ENCODE measurements around the gene EBLN1. TPM values are rescaled to one million over a fixed set of nuclear protein-coding genes. Genes with fewer than 3 reads are reported as not detected.

The EBLN1 gene
- total RNA-seq, 1 experiment from 2014 or later = not detected

GRCh38 chr10:22174442-22174841, 43.4 kb downstream of the EBLN1 start:
- Histone ChIP-seq H3K27ac (ENCODE audit: low read length) (no peak overlapping the region), H3K36me3 (ENCODE audit: insufficient read depth, low read length) (no peaks in the 10 kb centered on the region), H3K9me2 (replicated peaks; ENCODE audit: insufficient read depth, low read length) (no peaks in the 10 kb centered on the region), H3K4me3 (ENCODE audit: low read length) (no peak overlapping the region), H3K4me2 (ENCODE audit: low read depth, low read length, poor library complexity, severe bottlenecking) (no peak overlapping the region), H3K9me3 (ENCODE audit: low read length) (peaks cover 4% of the 10 kb centered on the region; the same call in 1 of the 2 replicates), H3K4me1 (ENCODE audit: low read length) (no peaks in the 10 kb centered on the region), H2AFZ (ENCODE audit: low read length) (no peak overlapping the region), H3K9ac (ENCODE audit: low read length) (no peak overlapping the region), H3K79me2 (ENCODE audit: low read length) (no peaks in the 10 kb centered on the region), H3K27me3 (ENCODE audit: low read length) (no peaks in the 10 kb centered on the region), H4K20me1 (ENCODE audit: insufficient read depth, low read depth, low read length) (no peaks in the 10 kb centered on the region)
- DNase-seq = no peak

DNA sequence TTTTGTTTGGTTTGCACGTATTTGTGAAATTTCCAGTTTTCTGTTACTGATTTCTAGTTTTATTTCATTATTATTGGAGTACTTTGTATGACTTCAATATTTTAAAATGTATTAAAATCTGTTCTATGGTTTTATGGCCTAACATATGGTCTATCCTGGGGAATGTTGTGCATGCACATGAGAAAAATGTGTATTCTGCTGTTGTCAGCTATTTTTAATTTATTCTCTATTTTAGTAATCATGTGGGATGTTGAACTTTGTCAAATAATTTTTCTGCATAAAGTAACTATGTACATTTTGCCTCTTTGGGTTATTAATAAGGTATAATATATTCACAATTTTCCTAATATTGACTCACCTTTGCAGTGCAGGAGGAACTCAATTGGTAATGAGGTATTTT, 46.7 kb downstream of the EBLN1 start:
- H3K9ac ChIP-seq (ENCODE audit: low read length) = no peak overlapping the region
- no peaks in the 10 kb centered on the region for H3K79me2 ChIP-seq (ENCODE audit: low read length)
- H3K9me3 ChIP-seq (ENCODE audit: low read length) = peaks cover 4% of the 10 kb centered on the region; the same call in 1 of the 2 replicates
- H3K4me1 ChIP-seq (ENCODE audit: low read length) = no peaks in the 10 kb centered on the region
- H3K4me3 ChIP-seq (ENCODE audit: low read length) = no peak overlapping the region
- no peak overlapping the region for H3K27ac ChIP-seq (ENCODE audit: low read length)
- no peaks in the 10 kb centered on the region for H3K36me3 ChIP-seq (ENCODE audit: insufficient read depth, low read length)
- no peak overlapping the region for H2AFZ ChIP-seq (ENCODE audit: low read length)
- H3K9me2 ChIP-seq (replicated peaks; ENCODE audit: insufficient read depth, low read length) = no peaks in the 10 kb centered on the region
- no peak for DNase-seq
- H4K20me1 ChIP-seq (ENCODE audit: insufficient read depth, low read depth, low read length) = no peaks in the 10 kb centered on the region
- no peaks in the 10 kb centered on the region for H3K27me3 ChIP-seq (ENCODE audit: low read length)
- no peak overlapping the region for H3K4me2 ChIP-seq (ENCODE audit: low read depth, low read length, poor library complexity, severe bottlenecking)

GRCh38 chr10:22170582-22170981, 47.2 kb downstream of the EBLN1 start:
- H4K20me1 ChIP-seq (ENCODE audit: insufficient read depth, low read depth, low read length) = no peaks in the 10 kb centered on the region
- no peaks in the 10 kb centered on the region for H3K27me3 ChIP-seq (ENCODE audit: low read length)
- H3K4me2 ChIP-seq (ENCODE audit: low read depth, low read length, poor library complexity, severe bottlenecking) = no peak overlapping the region
- H3K79me2 ChIP-seq (ENCODE audit: low read length) = no peaks in the 10 kb centered on the region
- no peak for DNase-seq
- no peaks in the 10 kb centered on the region for H3K36me3 ChIP-seq (ENCODE audit: insufficient read depth, low read length)
- H3K9me2 ChIP-seq (replicated peaks; ENCODE audit: insufficient read depth, low read length) = no peaks in the 10 kb centered on the region
- H3K9ac ChIP-seq (ENCODE audit: low read length) = no peak overlapping the region
- H3K4me3 ChIP-seq (ENCODE audit: low read length) = no peak overlapping the region
- H3K4me1 ChIP-seq (ENCODE audit: low read length) = no peaks in the 10 kb centered on the region
- no peak overlapping the region for H3K27ac ChIP-seq (ENCODE audit: low read length)
- H3K9me3 ChIP-seq (ENCODE audit: low read length) = peaks cover 4% of the 10 kb centered on the region; the same call in 1 of the 2 replicates
- H2AFZ ChIP-seq (ENCODE audit: low read length) = no peak overlapping the region

DNA sequence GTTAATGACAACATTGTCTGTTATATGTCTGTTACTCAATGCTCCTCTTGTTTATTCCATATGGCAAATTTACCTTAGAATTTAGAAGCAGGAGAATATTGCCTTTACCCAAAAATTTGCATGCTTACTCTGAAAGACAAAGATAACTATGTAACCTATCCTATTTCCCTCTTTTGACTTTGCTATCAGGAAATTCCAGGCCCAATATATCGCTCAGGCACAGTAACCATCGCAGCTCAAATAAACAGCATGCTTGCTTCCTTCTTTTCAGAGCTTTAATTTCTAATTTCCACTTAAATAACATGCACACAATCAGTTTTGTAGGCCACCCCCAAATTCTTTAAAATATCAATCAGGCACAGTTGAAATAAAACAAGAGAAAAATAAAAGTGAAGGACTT, 57.8 kb downstream of the EBLN1 start:
- Histone ChIP-seq H3K27me3 (ENCODE audit: low read length) (no peaks in the 10 kb centered on the region), H3K4me3 (ENCODE audit: low read length) (no peak overlapping the region), H3K27ac (ENCODE audit: low read length) (no peak overlapping the region), H3K79me2 (ENCODE audit: low read length) (no peaks in the 10 kb centered on the region), H3K9me3 (ENCODE audit: low read length) (no peaks in the 10 kb centered on the region), H3K9ac (ENCODE audit: low read length) (no peak overlapping the region), H3K36me3 (ENCODE audit: insufficient read depth, low read length) (no peaks in the 10 kb centered on the region), H3K9me2 (replicated peaks; ENCODE audit: insufficient read depth, low read length) (no peaks in the 10 kb centered on the region), H3K4me1 (ENCODE audit: low read length) (no peaks in the 10 kb centered on the region), H3K4me2 (ENCODE audit: low read depth, low read length, poor library complexity, severe bottlenecking) (no peak overlapping the region), H2AFZ (ENCODE audit: low read length) (no peak overlapping the region), H4K20me1 (ENCODE audit: insufficient read depth, low read depth, low read length) (no peaks in the 10 kb centered on the region)
- no peak for DNase-seq

DNA sequence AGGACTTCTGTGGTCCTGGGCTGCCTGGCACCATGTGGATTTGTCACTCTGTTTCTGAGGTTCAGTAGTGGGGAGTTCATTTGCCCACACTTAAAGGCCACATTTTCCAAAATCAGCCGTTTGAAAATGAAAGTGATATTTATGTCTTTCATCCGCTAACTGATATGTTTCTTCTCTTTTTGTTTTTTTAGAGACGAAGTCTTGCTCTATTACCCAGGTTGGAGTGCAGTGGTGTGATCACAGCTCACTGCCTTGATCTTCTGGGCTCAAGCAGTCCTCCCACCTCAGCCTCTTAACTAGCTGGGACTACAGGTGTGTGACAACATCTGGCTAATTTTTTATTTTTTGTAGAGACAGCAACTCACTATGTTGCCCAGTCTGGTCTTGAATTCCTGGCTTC, 58.6 kb downstream of the EBLN1 start:
- Histone ChIP-seq H3K27me3 (ENCODE audit: low read length) (no peaks in the 10 kb centered on the region), H3K79me2 (ENCODE audit: low read length) (no peaks in the 10 kb centered on the region), H3K4me2 (ENCODE audit: low read depth, low read length, poor library complexity, severe bottlenecking) (no peak overlapping the region), H3K4me3 (ENCODE audit: low read length) (no peak overlapping the region), H3K27ac (ENCODE audit: low read length) (no peak overlapping the region), H3K9me3 (ENCODE audit: low read length) (no peaks in the 10 kb centered on the region), H4K20me1 (ENCODE audit: insufficient read depth, low read depth, low read length) (no peaks in the 10 kb centered on the region), H2AFZ (ENCODE audit: low read length) (no peak overlapping the region), H3K4me1 (ENCODE audit: low read length) (no peaks in the 10 kb centered on the region), H3K9me2 (replicated peaks; ENCODE audit: insufficient read depth, low read length) (no peaks in the 10 kb centered on the region), H3K9ac (ENCODE audit: low read length) (no peak overlapping the region), H3K36me3 (ENCODE audit: insufficient read depth, low read length) (no peaks in the 10 kb centered on the region)
- DNase-seq = no peak

Other genes with a start within 250 kb of the EBLN1 start
- 3.2 and 4.4 TPM in 2 replicates for gene DNAJC1, start 214.3 kb downstream of the EBLN1 start, total RNA-seq (2014; rRNA removed; shearing (Covaris generic); ENCODE audit: low replicate concordance)
- 10.8 and 37.5 TPM in 2 replicates for gene COMMD3, start 98.4 kb upstream of the EBLN1 start, total RNA-seq (2014; rRNA removed; shearing (Covaris generic); ENCODE audit: low replicate concordance)
- gene BMI1, start 103.1 kb upstream of the EBLN1 start, total RNA-seq (2014; rRNA removed; shearing (Covaris generic); ENCODE audit: low replicate concordance) = 13.8 and 30.4 TPM in 2 replicates
- gene SPAG6, start 127.5 kb upstream of the EBLN1 start, total RNA-seq (2014; rRNA removed; shearing (Covaris generic); ENCODE audit: low replicate concordance) = not detected in 2 replicates

Data from Karpas-422 (cell line).